ENCODE results near the gene INTS1.
"Not testable (repeated sequence)": the region's sequence is repeated elsewhere in the genome, so short reads cannot be mapped to it uniquely, and the experiment has no call there.

The INTS1 gene

GRCh38 chr7:1529383-1530116 lies 25.4 kb upstream of the INTS1 start:
- Histone ChIP-seq H3K27ac (ENCODE audit: low read depth, low read length) (no peak overlapping the region), H3K79me2 (ENCODE audit: control insufficient read depth, insufficient read depth, low read length, unreplicated experiment) (peaks cover 5% of the 10 kb centered on the region), H3K4me3 (ENCODE audit: low read depth, low read length) (peak overlapping the region; percentile 60; the same call in 1 of the 2 replicates), H3K36me3 (ENCODE audit: insufficient read depth, low read length) (no peaks in the 10 kb centered on the region), H3K4me1 (ENCODE audit: control insufficient read depth, insufficient read depth, low read length, unreplicated experiment) (peaks cover 28% of the 10 kb centered on the region), H3K27me3 (ENCODE audit: insufficient read depth, low read length) (no peaks in the 10 kb centered on the region), H2AFZ (ENCODE audit: low read length, unreplicated experiment) (no peak overlapping the region)

DNA sequence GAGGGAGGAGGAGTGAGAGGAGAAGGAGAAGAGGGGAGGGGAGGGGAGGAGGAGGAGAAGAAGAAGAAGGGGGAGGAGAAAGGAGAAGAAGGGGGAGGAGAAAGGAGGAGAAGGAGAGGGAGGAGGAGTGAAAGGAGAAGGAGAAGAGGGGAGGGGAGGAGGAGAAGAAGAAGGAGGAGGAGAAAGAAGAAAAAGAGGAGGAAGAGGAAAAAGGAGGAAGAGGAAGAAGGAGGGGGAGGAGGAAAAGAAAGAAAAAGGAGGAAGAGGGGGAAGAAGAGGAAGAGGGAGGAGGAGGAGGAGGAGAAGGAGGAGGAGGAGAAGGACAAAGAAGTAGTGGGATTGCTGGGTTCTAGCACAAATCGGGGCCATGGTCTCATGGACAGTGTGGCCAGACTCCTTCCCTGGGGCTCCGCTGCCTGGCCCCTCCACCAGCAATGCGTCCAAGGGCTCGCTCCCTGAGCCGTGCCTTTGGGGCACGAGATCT lies 22.1 kb upstream of the INTS1 start:
- Histone ChIP-seq H3K36me3 (ENCODE audit: insufficient read depth, low read length) (no peaks in the 10 kb centered on the region), H3K27me3 (ENCODE audit: insufficient read depth, low read length) (peaks cover 15% of the 10 kb centered on the region), H2AFZ (ENCODE audit: low read length, unreplicated experiment) (peak overlapping the region; percentile 34), H3K79me2 (ENCODE audit: control insufficient read depth, insufficient read depth, low read length, unreplicated experiment) (no peaks in the 10 kb centered on the region), H3K4me3 (ENCODE audit: low read depth, low read length) (peak overlapping the region; percentile 31), H3K4me1 (ENCODE audit: control insufficient read depth, insufficient read depth, low read length, unreplicated experiment) (no peaks in the 10 kb centered on the region), H3K27ac (ENCODE audit: low read depth, low read length) (no peak overlapping the region)

DNA sequence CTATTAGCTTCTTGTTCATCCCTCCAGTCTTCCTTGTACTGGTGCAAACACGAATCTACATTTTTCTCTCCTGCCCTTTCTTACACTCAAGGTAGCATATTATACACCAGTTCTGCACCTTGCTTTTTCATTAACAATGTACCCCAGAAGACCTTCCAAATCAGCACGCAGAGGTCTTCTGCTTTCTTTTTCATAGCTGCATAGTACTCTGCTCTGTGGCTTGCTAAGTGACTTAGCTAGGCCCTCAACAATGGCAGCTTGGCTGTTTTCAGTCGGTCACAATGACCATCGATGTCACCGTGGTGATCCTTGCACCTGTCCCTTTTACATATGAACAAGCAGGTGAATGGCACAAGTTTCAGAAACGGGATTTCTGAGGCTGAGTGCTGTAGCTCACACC lies 21.2 kb upstream of the INTS1 start:
- Histone ChIP-seq H3K36me3 (ENCODE audit: insufficient read depth, low read length) (no peaks in the 10 kb centered on the region), H3K27me3 (ENCODE audit: insufficient read depth, low read length) (peaks cover 15% of the 10 kb centered on the region), H3K4me3 (ENCODE audit: low read depth, low read length) (no peak overlapping the region), H3K79me2 (ENCODE audit: control insufficient read depth, insufficient read depth, low read length, unreplicated experiment) (no peaks in the 10 kb centered on the region), H3K27ac (ENCODE audit: low read depth, low read length) (no peak overlapping the region), H3K4me1 (ENCODE audit: control insufficient read depth, insufficient read depth, low read length, unreplicated experiment) (peaks cover 5% of the 10 kb centered on the region), H2AFZ (ENCODE audit: low read length, unreplicated experiment) (no peak overlapping the region)

- no peak overlapping the region for H3K27ac ChIP-seq (ENCODE audit: low read depth, low read length)
- H3K27me3 ChIP-seq (ENCODE audit: insufficient read depth, low read length): peaks cover 15% of the 10 kb centered on the region
These were observed 19.7 kb upstream of the INTS1 start for GRCh38 chr7:1523844-1524243.

GRCh38 chr7:1523208-1523607 lies 19.0 kb upstream of the INTS1 start:
- no peaks in the 10 kb centered on the region for H3K36me3 ChIP-seq (ENCODE audit: insufficient read depth, low read length)
- H3K27ac ChIP-seq (ENCODE audit: low read depth, low read length): no peak overlapping the region
- H3K4me3 ChIP-seq (ENCODE audit: low read depth, low read length): no peak overlapping the region
- H3K27me3 ChIP-seq (ENCODE audit: insufficient read depth, low read length): peaks cover 15% of the 10 kb centered on the region
- H3K4me1 ChIP-seq (ENCODE audit: control insufficient read depth, insufficient read depth, low read length, unreplicated experiment): peaks cover 9% of the 10 kb centered on the region
- H3K79me2 ChIP-seq (ENCODE audit: control insufficient read depth, insufficient read depth, low read length, unreplicated experiment): no peaks in the 10 kb centered on the region
- H2AFZ ChIP-seq (ENCODE audit: low read length, unreplicated experiment): no peak overlapping the region

More at GRCh38 chr7:1523844-1524243, 19.7 kb upstream of the INTS1 start:
- H3K36me3 ChIP-seq (ENCODE audit: insufficient read depth, low read length): no peaks in the 10 kb centered on the region
- H3K79me2 ChIP-seq (ENCODE audit: control insufficient read depth, insufficient read depth, low read length, unreplicated experiment): no peaks in the 10 kb centered on the region
- H3K4me3 ChIP-seq (ENCODE audit: low read depth, low read length): no peak overlapping the region
- H2AFZ ChIP-seq (ENCODE audit: low read length, unreplicated experiment): no peak overlapping the region
- H3K4me1 ChIP-seq (ENCODE audit: control insufficient read depth, insufficient read depth, low read length, unreplicated experiment): peaks cover 9% of the 10 kb centered on the region

GRCh38 chr7:1521456-1521855 lies 17.3 kb upstream of the INTS1 start:
- no peak overlapping the region for H2AFZ ChIP-seq (ENCODE audit: low read length, unreplicated experiment)
- H3K4me1 ChIP-seq (ENCODE audit: control insufficient read depth, insufficient read depth, low read length, unreplicated experiment): peaks cover 12% of the 10 kb centered on the region
- H3K27ac ChIP-seq (ENCODE audit: low read depth, low read length): no peak overlapping the region
- peaks cover 15% of the 10 kb centered on the region for H3K27me3 ChIP-seq (ENCODE audit: insufficient read depth, low read length)
- no peaks in the 10 kb centered on the region for H3K79me2 ChIP-seq (ENCODE audit: control insufficient read depth, insufficient read depth, low read length, unreplicated experiment)
- no peaks in the 10 kb centered on the region for H3K36me3 ChIP-seq (ENCODE audit: insufficient read depth, low read length)
- no peak overlapping the region for H3K4me3 ChIP-seq (ENCODE audit: low read depth, low read length)

DNA sequence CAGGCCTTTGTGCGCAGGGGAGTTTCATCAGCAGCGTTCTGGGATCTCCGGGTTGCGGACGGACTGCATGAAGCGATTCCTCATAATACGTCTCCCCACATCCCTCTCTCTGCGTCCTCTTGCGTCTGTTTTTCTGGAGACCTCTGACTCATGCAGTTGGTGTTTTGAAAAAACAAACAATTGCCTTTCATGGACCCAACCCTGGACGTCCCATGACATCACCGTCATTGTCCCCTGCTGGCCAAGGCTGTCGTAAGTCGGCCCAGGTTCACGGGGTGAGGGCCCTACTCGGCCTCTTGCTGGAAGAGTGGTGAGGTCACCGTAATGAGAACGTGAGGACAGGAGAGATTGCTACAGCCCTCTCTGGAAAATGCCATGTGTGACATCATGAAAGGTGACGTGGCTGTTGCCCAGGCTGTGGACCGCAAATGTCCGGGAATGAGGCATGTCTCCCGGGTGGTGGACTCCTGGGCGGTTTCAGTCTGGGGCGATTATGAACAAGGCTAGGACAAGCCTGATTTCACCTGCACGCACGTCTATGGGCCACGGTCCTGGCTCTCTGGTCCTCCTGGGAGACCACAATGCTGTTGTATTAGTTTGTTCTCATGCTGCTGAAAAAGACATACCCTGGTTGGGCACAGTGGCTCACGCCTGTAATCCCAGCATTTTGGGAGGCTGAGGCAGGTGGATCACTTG lies 16.5 kb upstream of the INTS1 start:
- peaks cover 15% of the 10 kb centered on the region for H3K27me3 ChIP-seq (ENCODE audit: insufficient read depth, low read length)
- H3K36me3 ChIP-seq (ENCODE audit: insufficient read depth, low read length): no peaks in the 10 kb centered on the region
- H2AFZ ChIP-seq (ENCODE audit: low read length, unreplicated experiment): no peak overlapping the region
- peaks cover 13% of the 10 kb centered on the region for H3K4me1 ChIP-seq (ENCODE audit: control insufficient read depth, insufficient read depth, low read length, unreplicated experiment)
- no peak overlapping the region for H3K4me3 ChIP-seq (ENCODE audit: low read depth, low read length)
- peak overlapping the region; percentile 56; the same call in 1 of the 2 replicates for H3K27ac ChIP-seq (ENCODE audit: low read depth, low read length)
- no peaks in the 10 kb centered on the region for H3K79me2 ChIP-seq (ENCODE audit: control insufficient read depth, insufficient read depth, low read length, unreplicated experiment)

DNA sequence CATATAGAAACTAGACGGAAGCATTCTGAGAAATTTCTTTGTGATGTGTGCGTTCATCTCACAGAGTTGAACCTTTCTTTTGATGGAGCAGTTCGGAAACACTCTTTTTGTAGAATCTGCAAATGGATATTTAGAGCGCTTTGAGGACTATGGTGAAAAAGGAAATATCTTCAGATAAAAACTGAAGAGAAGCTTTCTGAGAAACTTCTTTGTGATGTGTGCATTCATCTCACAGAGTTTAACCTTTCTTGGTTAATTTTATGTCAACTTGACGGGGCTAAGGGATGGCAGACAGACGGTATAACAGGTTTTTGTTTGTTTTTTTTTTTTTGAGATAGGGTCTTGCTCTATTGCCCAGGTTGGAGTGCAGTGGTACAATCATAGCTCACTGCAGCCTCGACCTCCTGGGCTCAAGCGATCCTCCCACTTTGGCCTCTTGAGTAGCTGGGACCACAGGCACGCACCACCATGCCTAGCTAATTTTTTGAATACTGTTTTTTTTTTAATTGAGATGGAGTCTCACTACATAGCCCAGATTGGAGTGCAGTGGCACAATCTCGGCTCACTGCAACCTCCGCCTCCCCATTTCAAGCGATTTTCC lies 15.2 kb upstream of the INTS1 start:
- peaks cover 15% of the 10 kb centered on the region for H3K27me3 ChIP-seq (ENCODE audit: insufficient read depth, low read length)
- peaks cover 17% of the 10 kb centered on the region for H3K4me1 ChIP-seq (ENCODE audit: control insufficient read depth, insufficient read depth, low read length, unreplicated experiment)
- not testable (repeated sequence) for H3K4me3 ChIP-seq (ENCODE audit: low read depth, low read length); H3K79me2 ChIP-seq (ENCODE audit: control insufficient read depth, insufficient read depth, low read length, unreplicated experiment); H3K36me3 ChIP-seq (ENCODE audit: insufficient read depth, low read length); H3K27ac ChIP-seq (ENCODE audit: low read depth, low read length); H2AFZ ChIP-seq (ENCODE audit: low read length, unreplicated experiment)

- H3K4me3 ChIP-seq (ENCODE audit: low read depth, low read length): no peak overlapping the region
- H3K4me1 ChIP-seq (ENCODE audit: control insufficient read depth, insufficient read depth, low read length, unreplicated experiment): peaks cover 26% of the 10 kb centered on the region
- no peak overlapping the region for H2AFZ ChIP-seq (ENCODE audit: low read length, unreplicated experiment)
- H3K27me3 ChIP-seq (ENCODE audit: insufficient read depth, low read length): no peaks in the 10 kb centered on the region
- no peaks in the 10 kb centered on the region for H3K79me2 ChIP-seq (ENCODE audit: control insufficient read depth, insufficient read depth, low read length, unreplicated experiment)
- H3K27ac ChIP-seq (ENCODE audit: low read depth, low read length): no peak overlapping the region
- H3K36me3 ChIP-seq (ENCODE audit: insufficient read depth, low read length): no peaks in the 10 kb centered on the region
These were observed 12.5 kb upstream of the INTS1 start for GRCh38 chr7:1516586-1517251.

DNA sequence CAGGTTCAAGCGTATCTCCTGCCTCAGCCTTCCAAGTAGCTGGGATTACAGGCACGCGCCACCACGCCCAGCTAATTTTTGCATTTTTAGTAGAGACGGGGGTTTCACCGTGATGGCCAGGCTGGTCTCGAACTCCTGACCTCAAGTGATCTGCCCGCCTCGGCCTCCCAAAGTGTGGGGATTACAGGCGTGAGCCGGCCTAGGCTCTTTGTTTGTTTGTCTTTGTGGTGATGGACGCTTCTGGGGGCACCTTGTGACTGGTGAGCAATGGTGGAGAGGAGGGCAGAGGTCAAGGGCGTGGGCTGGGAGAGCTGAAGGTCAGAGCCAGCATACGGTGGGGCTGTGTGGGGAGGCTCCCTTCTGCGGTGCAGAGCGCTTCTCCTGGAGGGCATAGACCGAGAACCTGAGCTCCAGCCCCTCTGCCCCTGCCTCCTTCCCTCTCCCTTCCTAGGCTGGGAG lies 11.3 kb upstream of the INTS1 start:
- not testable (repeated sequence) for H2AFZ ChIP-seq (ENCODE audit: low read length, unreplicated experiment); H3K36me3 ChIP-seq (ENCODE audit: insufficient read depth, low read length); H3K79me2 ChIP-seq (ENCODE audit: control insufficient read depth, insufficient read depth, low read length, unreplicated experiment); H3K27ac ChIP-seq (ENCODE audit: low read depth, low read length); H3K27me3 ChIP-seq (ENCODE audit: insufficient read depth, low read length); H3K4me3 ChIP-seq (ENCODE audit: low read depth, low read length)
- H3K4me1 ChIP-seq (ENCODE audit: control insufficient read depth, insufficient read depth, low read length, unreplicated experiment): peaks cover 22% of the 10 kb centered on the region
